Caco-2 (cell line): ENCODE measurements around the gene FMNL3. TPM values are rescaled to one million over a fixed set of nuclear protein-coding genes. Genes with fewer than 3 reads are reported as not detected.

Source experiments
- BruUV-seq: library from RNA; stranded (reverse); fragments of 400-500 nt; replicated peaks from 2 replicates; lab custom pipeline; 2021; lab: Mats Ljungman, UMichigan
- CTCF ChIA-PET: fragments of 300-600 bp; sonication (Branson Sonifier 250); formaldehyde crosslinking; loops from one replicate; lab custom pipeline; 2022; ENCODE audit warnings: antibody characterized with exemption; lab: Charles Lee
- POLR2A ChIA-PET: fragments of 300-600 bp; sonication (Branson Sonifier 250); formaldehyde crosslinking; loops from one replicate; lab custom pipeline; 2022; ENCODE audit warnings: antibody characterized with exemption; lab: Charles Lee
- DNase-seq, 2 experiments: peaks; one replicate each; pipeline versions ENCODE4 v3.0.0 to v3.0.0-alpha.2; 2020 to 2022
- H3K27me3 ChIP-seq: replicated peaks from 2 replicates; pipeline ENCODE4 v1.6.0; 2011; ENCODE audit warnings: low read length; ENCODE audit not compliant: control insufficient read depth, insufficient read depth
- H3K36me3 ChIP-seq: 2 replicates; pipeline ENCODE4 v1.5.1; 2011; ENCODE audit warnings: low read length; ENCODE audit not compliant: control insufficient read depth, insufficient read depth
- H3K4me1 ChIP-seq: fragments of 250-450 bp; sonication (Bioruptor Pico); 2 replicates; pipeline ENCODE4 v1.5.1; 2020; ENCODE audit warnings: mild to moderate bottlenecking
- H3K4me3 ChIP-seq: 2 replicates; pipeline ENCODE4 v1.5.1; 2011; ENCODE audit warnings: low read depth, mild to moderate bottlenecking, control low read depth, low read length
- H3K9me3 ChIP-seq: fragments of 250-450 bp; sonication (Bioruptor Pico); 2 replicates; pipeline ENCODE4 v1.5.1; 2020; ENCODE audit warnings: mild to moderate bottlenecking, moderate library complexity
- H3K27ac Mint-ChIP-seq: one replicate; pipeline ENCODE4 v1.8.0; 2022; ENCODE audit warnings: mixed read lengths; ENCODE audit not compliant: unreplicated experiment
- H3K27me3 Mint-ChIP-seq: one replicate; pipeline ENCODE4 v1.8.0; 2022; ENCODE audit warnings: mixed read lengths; ENCODE audit not compliant: insufficient read depth, unreplicated experiment
- H3K36me3 Mint-ChIP-seq: one replicate; pipeline ENCODE4 v1.8.0; 2022; ENCODE audit warnings: mild to moderate bottlenecking, mixed read lengths; ENCODE audit not compliant: insufficient read depth, unreplicated experiment
- H3K4me1 Mint-ChIP-seq: one replicate; pipeline ENCODE4 v1.8.0; 2022; ENCODE audit warnings: low read depth, mixed read lengths; ENCODE audit not compliant: unreplicated experiment
- H3K4me3 Mint-ChIP-seq: one replicate; pipeline ENCODE4 v1.8.0; 2022; ENCODE audit warnings: mild to moderate bottlenecking, moderate library complexity, mixed read lengths; ENCODE audit not compliant: unreplicated experiment
- H3K9me3 Mint-ChIP-seq: one replicate; pipeline ENCODE4 v1.8.0; 2022; ENCODE audit warnings: mixed read lengths; ENCODE audit not compliant: unreplicated experiment
- CTCF ChIP-seq, 2 experiments: fragments of 200-600 bp in 1 of 2; IDR thresholded peaks; 1 replicate in 1 of 2; 2 replicates in 1 of 2; pipeline versions ENCODE4 v1.5.1 to v1.8.0; 2011 to 2022; ENCODE audit warnings: antibody characterized with exemption in 1 of 2, control low read depth in 1 of 2, inconsistent platforms in 1 of 2, low read depth in 1 of 2, low read length in 1 of 2, mild to moderate bottlenecking in 1 of 2, moderate library complexity in 1 of 2; ENCODE audit not compliant: insufficient read depth in 1 of 2, severe bottlenecking in 1 of 2, unreplicated experiment in 1 of 2
- intact Hi-C: fragments of 100-400 bp; cut with micrococcal nuclease; formaldehyde crosslinking; loops from one replicate; pipeline ENCODE4 v1.10.0; 2022; ENCODE audit not compliant: unreplicated experiment
- total RNA-seq: library from RNA; stranded (reverse); gene quantifications from 2 replicates; pipeline ENCODE4 v1.2.3, GENCODE V29; 2022

FMNL3 gene
- total RNA-seq, 1 experiment from 2014 or later: 10.7 TPM

GRCh38 chr12:49588721-49589516 lies 118.3 kb downstream of the FMNL3 start:
- H3K4me1 Mint-ChIP-seq: no peaks in the 10 kb centered on the region
- H3K9me3 Mint-ChIP-seq: peaks cover 12% of the 10 kb centered on the region
- H3K36me3 ChIP-seq: peaks cover under 1% of the 10 kb centered on the region; the same call in 1 of the 2 replicates
- intact Hi-C loops: no loop called here
- ChIA-PET POLR2A (no interaction called here), CTCF (interaction anchor here (0.5 to 1.1 kb wide), 2 partner anchors 16 to 230 kb away, joined by 3 read pairs; partner anchors contain the start of gene FAM186B)
- no TSS peak for BruUV-seq
- peaks cover 11% of the 10 kb centered on the region for H3K36me3 Mint-ChIP-seq
- no peak overlapping the region for H3K27ac Mint-ChIP-seq
- H3K27me3 Mint-ChIP-seq: no peaks in the 10 kb centered on the region
- H3K9me3 ChIP-seq: no peaks in the 10 kb centered on the region
- H3K4me3 Mint-ChIP-seq: no peak overlapping the region
- no peak for TF ChIP-seq CTCF (IDR thresholded peaks at IDR 0.05; ENCODE audit: insufficient read depth in 1 of 2, low read depth in 1 of 2, low read length in 1 of 2, severe bottlenecking in 1 of 2, unreplicated experiment in 1 of 2)
- no peaks in the 10 kb centered on the region for H3K27me3 ChIP-seq
- no peak overlapping the region for H3K4me3 ChIP-seq
- no peaks in the 10 kb centered on the region for H3K4me1 ChIP-seq
- no peak for DNase-seq

- no peaks in the 10 kb centered on the region for H3K9me3 ChIP-seq
- DNase-seq: no peak
- peaks cover 11% of the 10 kb centered on the region for H3K9me3 Mint-ChIP-seq
- no peaks in the 10 kb centered on the region for H3K27me3 ChIP-seq
- H3K4me1 Mint-ChIP-seq: no peaks in the 10 kb centered on the region
- no TSS peak for BruUV-seq
- H3K4me3 ChIP-seq: no peak overlapping the region
- H3K27me3 Mint-ChIP-seq: no peaks in the 10 kb centered on the region
- peaks cover 3% of the 10 kb centered on the region; the same call in 1 of the 2 replicates for H3K4me1 ChIP-seq
- no peak overlapping the region for H3K27ac Mint-ChIP-seq
- H3K4me3 Mint-ChIP-seq: no peak overlapping the region
- TF ChIP-seq CTCF (IDR thresholded peaks at IDR 0.05; ENCODE audit: insufficient read depth in 1 of 2, low read depth in 1 of 2, low read length in 1 of 2, severe bottlenecking in 1 of 2, unreplicated experiment in 1 of 2): no peak
- peaks cover 4% of the 10 kb centered on the region; the same call in 1 of the 2 replicates for H3K36me3 ChIP-seq
- H3K36me3 Mint-ChIP-seq: peaks cover 11% of the 10 kb centered on the region
- POLR2A ChIA-PET: no interaction called here
- CTCF ChIA-PET: no interaction called here
- intact Hi-C loops: no loop called here
These were observed 118.9 kb downstream of the FMNL3 start for GRCh38 chr12:49588281-49588680.

- no TSS peak for BruUV-seq
- Mint-ChIP-seq H3K36me3 (peaks cover 16% of the 10 kb centered on the region), H3K27me3 (no peaks in the 10 kb centered on the region), H3K27ac (no peak overlapping the region), H3K4me1 (peaks cover 6% of the 10 kb centered on the region), H3K4me3 (no peak overlapping the region), H3K9me3 (peaks cover 1% of the 10 kb centered on the region)
- no peaks in the 10 kb centered on the region for H3K27me3 ChIP-seq
- peaks cover 10% of the 10 kb centered on the region for H3K4me1 ChIP-seq
- H3K4me3 ChIP-seq: no peak overlapping the region
- H3K36me3 ChIP-seq: peaks cover 4% of the 10 kb centered on the region; the same call in 1 of the 2 replicates
- no peaks in the 10 kb centered on the region for H3K9me3 ChIP-seq
- intact Hi-C loops: no loop called here
- DNase-seq: no peak
- ChIA-PET POLR2A (no interaction called here), CTCF (no interaction called here)
- TF ChIP-seq CTCF (IDR thresholded peaks at IDR 0.05; ENCODE audit: insufficient read depth in 1 of 2, low read depth in 1 of 2, low read length in 1 of 2, severe bottlenecking in 1 of 2, unreplicated experiment in 1 of 2): peak; percentile 31 to 32
These were observed 119.9 kb downstream of the FMNL3 start for GRCh38 chr12:49587174-49587908.
